Upper lobe of left lung (tissue), 6 donors: ENCODE data around the gene THRSP. TPM values are rescaled to one million over a fixed set of nuclear protein-coding genes. Genes with fewer than 3 reads are reported as not detected.

Experiments used
- ATAC-seq, 2 donors: fragments of 200-7000 bp; cut with Tn5 transposase; one replicate each; pipeline ENCODE4 v1.9.1; 2022; ENCODE audit warnings: mild to moderate bottlenecking in 2 of 2, moderate library complexity in 2 of 2; ENCODE audit not compliant: low FRiP score in 2 of 2
- DNase-seq, 2 donors: peaks; one replicate each; pipeline ENCODE4 v3.0.0-alpha.2; 2019 to 2020
- H3K27ac ChIP-seq, 4 donors: fragments of 200-600 bp; sonication (generic); one replicate each; pipeline ENCODE4 v1.5.1; 2016 to 2019
- H3K27me3 ChIP-seq, 4 donors: fragments of 200-600 bp; sonication (generic); one replicate each; pipeline ENCODE4 v1.5.1; 2017 to 2019
- H3K36me3 ChIP-seq, 4 donors: fragments of 200-600 bp; sonication (generic); one replicate each; pipeline ENCODE4 v1.5.1; 2016 to 2019
- H3K4me1 ChIP-seq, 4 donors: fragments of 200-600 bp; sonication (generic); one replicate each; pipeline ENCODE4 v1.5.1; 2018 to 2019
- H3K4me3 ChIP-seq, 4 donors: fragments of 200-600 bp; sonication (generic); one replicate each; pipeline ENCODE4 v1.5.1; 2017 to 2019; ENCODE audit warnings: mild to moderate bottlenecking in 2 of 4, moderate library complexity in 1 of 4
- H3K9me3 ChIP-seq, 4 donors: fragments of 200-600 bp; sonication (generic); one replicate each; pipeline ENCODE4 v1.5.1; 2018 to 2019
- CTCF ChIP-seq, 6 experiments: fragments of 450-650 bp in 4 of 6; fragments of 200-600 bp in 2 of 6; sonication (generic) in 2 of 6; IDR thresholded peaks; one replicate each; pipeline ENCODE4 v1.5.1; 2016 to 2019; ENCODE audit warnings: antibody characterized with exemption in 6 of 6
- EP300 ChIP-seq, 4 donors: sonication (generic); formaldehyde crosslinking; IDR thresholded peaks; one replicate each; pipeline ENCODE4 v1.5.1; 2017; ENCODE audit warnings: antibody characterized with exemption in 4 of 4, control low read depth in 2 of 4
- POLR2A ChIP-seq, 4 donors: fragments of 450-650 bp; IDR thresholded peaks; one replicate each; pipeline ENCODE4 v1.5.1; 2016 to 2017; ENCODE audit warnings: antibody characterized with exemption in 4 of 4, mild to moderate bottlenecking in 2 of 4
- POLR2AphosphoS5 ChIP-seq, 2 donors: sonication (generic); formaldehyde crosslinking; IDR thresholded peaks; one replicate each; pipeline ENCODE4 v1.5.1; 2017; ENCODE audit warnings: antibody characterized with exemption in 2 of 2
- WGBS, 2 donors: methylation state at CpG; one replicate each; pipeline ENCODE4 v1.1.5; 2017 to 2018; 5-methylcytosine and 5-hydroxymethylcytosine counted together
- total RNA-seq, 6 donors: library from RNA; depleted of rRNA in 4 of 6; stranded (reverse); fragments of >200 nt in 4 of 6; gene quantifications; one replicate each; pipeline versions ENCODE4 v1.1.0 to v1.2.1, GENCODE V29; 2016 to 2021
- donor health status: DM: no; HTN: no; CAD: no; lungs with moderate emphysema.
- donor health status: DM: no; HTN: yes; CAD: no; lungs with severe emphysema.

Gene THRSP
- total RNA-seq, 6 donors from 2014 or later, result 0.17 TPM; not detected in 5

- H3K27ac ChIP-seq, result no peak overlapping the region
- no peak for TF ChIP-seq CTCF (IDR thresholded peaks at IDR 0.05)
- no peak for TF ChIP-seq EP300 (IDR thresholded peaks at IDR 0.05)
- no peak for TF ChIP-seq POLR2A (IDR thresholded peaks at IDR 0.05)
- no peak for TF ChIP-seq POLR2AphosphoS5 (IDR thresholded peaks at IDR 0.05)
- H3K4me3 ChIP-seq, result no peak overlapping the region
- H3K4me1 ChIP-seq, result peaks cover 23 to 60% (median 28%) of the 10 kb centered on the region in 4 donors
- no peaks in the 10 kb centered on the region for H3K27me3 ChIP-seq
- ATAC-seq (no peak), DNase-seq (no peak)
- WGBS, 2 donors, result 95 to 96% methylated on average over 14 of the region's 14 CpGs
- H3K9me3 ChIP-seq, result no peaks in the 10 kb centered on the region
- H3K36me3 ChIP-seq, result no peaks in the 10 kb centered on the region
Observed at GRCh38 chr11:78041843-78042440, 21.7 kb upstream of the THRSP start.

- Histone ChIP-seq H3K27me3 (no peaks in the 10 kb centered on the region), H3K9me3 (no peaks in the 10 kb centered on the region), H3K4me1 (peaks cover 21 to 37% (median 27%) of the 10 kb centered on the region in 4 donors), H3K27ac (peak overlapping the region in 3 of 4 donors; percentile 42 to 76 (median 67)), H3K36me3 (no peaks in the 10 kb centered on the region), H3K4me3 (no peak overlapping the region)
- TF ChIP-seq POLR2AphosphoS5 (IDR thresholded peaks at IDR 0.05), result peak in 1 of 2 donors; percentile 23
- peak in 1 of 4 donors; percentile 52 for TF ChIP-seq EP300 (IDR thresholded peaks at IDR 0.05)
- no peak for TF ChIP-seq POLR2A (IDR thresholded peaks at IDR 0.05)
- 75% methylated on average over 5 of the region's 5 CpGs for WGBS, 2 donors
- DNase-seq (peak in 1 of 2 donors; percentile 92), ATAC-seq (peak; percentile 7 to 84)
Observed at GRCh38 chr11:78044706-78045105, 19.0 kb upstream of the THRSP start.

- Histone ChIP-seq H3K27ac (peak overlapping the region; percentile 24 to 75 (median 49)), H3K4me1 (peaks cover 13 to 24% (median 15%) of the 10 kb centered on the region in 4 donors), H3K4me3 (peak overlapping the region; percentile 2 to 52 (median 43)), H3K36me3 (no peaks in the 10 kb centered on the region), H3K9me3 (no peaks in the 10 kb centered on the region), H3K27me3 (no peaks in the 10 kb centered on the region)
- ATAC-seq, result peak; percentile 92 to 96
- peak; percentile 82 to 97 for DNase-seq
- peak; percentile 94 to 99 (median 96) for TF ChIP-seq CTCF (IDR thresholded peaks at IDR 0.05)
- peak in 1 of 4 donors; percentile 13 for TF ChIP-seq POLR2A (IDR thresholded peaks at IDR 0.05)
- TF ChIP-seq EP300 (IDR thresholded peaks at IDR 0.05), result no peak
- TF ChIP-seq POLR2AphosphoS5 (IDR thresholded peaks at IDR 0.05), result peak; percentile 43 to 65
- WGBS, 2 donors, result 4% methylated on average over 25 to 28 of the region's 28 CpGs
Observed at GRCh38 chr11:78045851-78046485, 17.7 kb upstream of the THRSP start.

- DNase-seq (no peak), ATAC-seq (no peak)
- H3K4me1 ChIP-seq, result peaks cover 13 to 22% (median 16%) of the 10 kb centered on the region in 4 donors
- TF ChIP-seq POLR2AphosphoS5 (IDR thresholded peaks at IDR 0.05) (no peak), POLR2A (IDR thresholded peaks at IDR 0.05) (no peak), EP300 (IDR thresholded peaks at IDR 0.05) (no peak), CTCF (IDR thresholded peaks at IDR 0.05) (no peak)
- no peaks in the 10 kb centered on the region for H3K9me3 ChIP-seq
- H3K36me3 ChIP-seq, result no peaks in the 10 kb centered on the region
- H3K27me3 ChIP-seq, result no peaks in the 10 kb centered on the region
- H3K4me3 ChIP-seq, result no peak overlapping the region
- H3K27ac ChIP-seq, result peak overlapping the region in 1 of 4 donors; percentile 24
- 23 to 35% methylated on average over 6 of the region's 6 CpGs for WGBS, 2 donors
Observed at GRCh38 chr11:78046486-78046854, 17.2 kb upstream of the THRSP start.

- Histone ChIP-seq H3K27ac (no peak overlapping the region), H3K4me1 (peaks cover 13 to 22% (median 17%) of the 10 kb centered on the region in 4 donors), H3K9me3 (no peaks in the 10 kb centered on the region), H3K27me3 (no peaks in the 10 kb centered on the region), H3K36me3 (no peaks in the 10 kb centered on the region), H3K4me3 (no peak overlapping the region)
- 84 to 97% methylated on average over 3 of the region's 3 CpGs for WGBS, 2 donors
- ATAC-seq (no peak), DNase-seq (no peak)
- TF ChIP-seq POLR2A (IDR thresholded peaks at IDR 0.05) (no peak), EP300 (IDR thresholded peaks at IDR 0.05) (no peak), CTCF (IDR thresholded peaks at IDR 0.05) (no peak), POLR2AphosphoS5 (IDR thresholded peaks at IDR 0.05) (no peak)
Observed at GRCh38 chr11:78048561-78048960, 15.1 kb upstream of the THRSP start.
